GM19023 (cell line): ENCODE results near the gene ITPR1.
"Not testable (repeated sequence)": the region's sequence is repeated elsewhere in the genome, so short reads cannot be mapped to it uniquely, and the experiment has no call there.

Experiments
- ATAC-seq: cut with Tn5 transposase; IDR thresholded peaks from one replicate; pipeline ENCODE4 v1.9.1; 2021; ENCODE audit warnings: mild to moderate bottlenecking, moderate library complexity; ENCODE audit not compliant: unreplicated experiment

The ITPR1 gene

DNA sequence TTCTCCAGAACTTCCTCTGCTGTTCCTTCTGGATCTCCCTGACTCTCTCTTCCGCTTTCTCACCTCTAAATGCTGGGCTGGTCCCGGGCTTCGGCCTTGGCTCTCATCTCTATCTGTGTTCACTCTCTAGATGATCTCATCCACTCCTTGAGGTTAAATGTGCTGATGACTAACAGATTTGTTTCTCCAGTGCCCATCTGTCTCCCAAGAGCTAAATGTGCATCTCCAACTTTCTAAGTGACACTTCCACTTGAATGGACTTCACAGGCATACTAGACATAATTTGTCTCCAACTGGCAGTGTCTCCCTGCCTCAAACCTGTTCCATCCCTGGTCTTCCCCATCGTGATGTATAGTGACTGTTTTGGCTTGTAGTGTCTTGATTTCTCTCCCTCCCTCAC lies 95.3 kb downstream of the ITPR1 start:
- ATAC-seq: no peak

GRCh38 chr3:4589475-4590097 lies 96.4 kb downstream of the ITPR1 start:
- no peak for ATAC-seq

DNA sequence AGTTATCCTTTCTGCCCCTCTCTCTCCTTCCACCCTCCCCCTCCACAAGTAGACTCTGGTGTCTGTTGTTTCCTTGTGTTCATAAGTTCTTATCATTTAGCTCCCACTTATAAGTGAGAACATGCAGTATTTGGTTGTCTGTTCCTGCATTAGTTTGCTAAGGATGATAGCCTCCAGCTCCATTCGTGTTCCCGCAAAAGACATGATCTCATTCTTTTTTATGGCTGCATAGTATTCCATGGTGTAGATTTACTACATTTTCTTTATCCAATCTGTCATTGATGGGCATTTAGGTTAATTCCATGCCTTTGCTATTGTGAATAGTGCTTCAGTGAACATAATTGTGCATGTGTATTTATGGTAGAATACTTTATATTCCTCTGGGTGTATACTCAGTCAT lies 97.7 kb downstream of the ITPR1 start:
- ATAC-seq: not testable (repeated sequence)

- ATAC-seq: no peak
Observed at GRCh38 chr3:4591669-4592068, 98.5 kb downstream of the ITPR1 start.

DNA sequence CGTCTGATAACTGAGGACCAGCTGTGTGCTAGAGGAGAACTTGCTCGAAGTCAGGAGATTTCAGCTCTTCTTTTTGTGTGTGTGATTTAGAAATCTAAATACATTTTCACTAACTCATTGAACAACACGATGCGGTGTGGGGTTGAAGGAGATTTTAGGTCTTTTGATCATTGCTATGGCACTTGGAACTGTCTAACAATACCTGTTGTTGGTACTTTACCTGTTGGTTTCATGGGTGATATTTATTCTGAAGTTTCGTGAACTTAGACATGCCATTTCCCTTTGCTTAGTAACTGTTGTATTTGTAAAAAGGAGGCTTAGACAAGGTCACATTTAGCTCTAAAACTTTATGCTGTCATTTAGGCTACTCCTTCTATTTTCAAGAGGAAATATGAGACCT lies 99.9 kb downstream of the ITPR1 start:
- ATAC-seq: no peak

DNA sequence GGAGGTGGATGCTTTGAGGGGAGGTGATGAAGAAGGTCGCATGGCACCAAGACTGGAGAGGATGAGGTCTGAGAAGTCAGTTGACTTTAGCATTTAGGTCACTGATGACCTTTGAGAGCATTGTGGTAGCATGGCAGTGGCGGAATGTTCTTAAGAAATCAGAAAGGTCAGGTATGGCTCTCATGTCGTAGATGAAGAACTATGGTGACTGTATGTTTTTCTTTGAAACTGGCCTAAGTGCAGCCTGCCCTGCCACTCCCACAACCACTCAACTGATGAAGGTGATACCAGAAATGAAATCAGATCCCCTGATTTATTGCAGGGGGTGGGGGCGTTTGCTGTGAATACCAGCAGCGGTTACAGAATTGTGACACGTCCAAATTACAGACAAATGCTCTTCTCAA lies 102.6 kb downstream of the ITPR1 start:
- ATAC-seq: no peak

DNA sequence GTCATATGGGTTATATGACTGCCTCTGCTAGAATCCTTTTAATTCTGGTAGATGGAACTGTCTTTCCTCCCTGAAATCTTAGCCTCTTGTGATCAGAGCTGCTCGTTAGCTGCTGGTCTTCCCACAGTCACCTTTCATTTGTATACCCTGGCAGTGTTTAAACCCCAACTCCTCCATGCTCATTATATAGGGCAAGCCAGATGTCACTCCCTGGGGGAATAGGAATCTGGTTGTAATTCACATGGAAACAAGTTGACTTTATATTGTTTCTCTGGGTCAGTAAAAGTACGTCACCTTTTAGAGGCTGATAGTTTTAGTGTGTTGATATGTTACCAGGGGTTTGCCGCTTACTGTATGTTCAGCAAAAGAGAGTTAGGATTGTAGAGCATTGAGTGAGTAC lies 103.5 kb downstream of the ITPR1 start:
- no peak for ATAC-seq

- ATAC-seq: no peak
Observed at GRCh38 chr3:4597208-4597985, 104.2 kb downstream of the ITPR1 start.

DNA sequence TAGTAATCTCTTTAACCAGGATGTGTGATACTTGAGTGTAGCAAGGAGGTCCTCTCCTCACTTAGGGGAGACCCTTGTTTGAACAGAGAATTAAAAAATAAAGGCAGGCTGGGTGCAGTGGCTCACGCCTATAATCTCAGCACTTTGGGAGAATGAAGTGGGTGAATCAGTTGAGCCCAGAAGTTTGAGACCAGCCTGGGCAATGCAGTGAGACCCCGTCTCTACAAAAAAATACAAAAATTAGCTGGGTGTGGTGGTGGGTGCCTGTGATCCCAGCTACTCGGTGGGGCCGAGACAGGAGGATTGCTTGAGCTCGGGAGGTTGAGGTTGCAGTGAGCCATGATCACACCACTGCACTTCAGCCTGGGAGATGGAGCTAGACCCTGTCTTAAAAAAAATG lies 105.1 kb downstream of the ITPR1 start:
- ATAC-seq: not testable (repeated sequence)

GRCh38 chr3:4599612-4600011 lies 106.5 kb downstream of the ITPR1 start:
- ATAC-seq: no peak

GRCh38 chr3:4600493-4600892 lies 107.3 kb downstream of the ITPR1 start:
- no peak for ATAC-seq

DNA sequence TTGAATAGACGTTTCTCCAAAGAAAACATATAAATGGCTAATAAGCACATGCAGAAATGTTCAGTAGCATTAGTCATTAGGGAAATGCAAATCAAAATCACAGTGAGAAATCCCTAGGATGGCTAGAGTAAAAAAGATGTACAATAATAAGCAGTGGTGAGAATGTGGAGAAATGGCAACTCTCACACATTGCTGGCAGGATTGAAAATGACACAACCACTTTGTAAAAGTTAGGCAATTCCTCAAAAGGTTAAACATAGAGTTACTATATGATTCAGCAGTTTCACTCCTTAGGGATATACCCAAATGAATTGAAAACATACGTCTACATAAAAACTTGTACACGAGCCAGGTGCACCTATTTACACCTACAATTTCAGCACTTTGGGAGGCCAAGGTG lies 108.7 kb downstream of the ITPR1 start:
- ATAC-seq: no peak

GRCh38 chr3:4604693-4605092 lies 111.5 kb downstream of the ITPR1 start:
- ATAC-seq: no peak

DNA sequence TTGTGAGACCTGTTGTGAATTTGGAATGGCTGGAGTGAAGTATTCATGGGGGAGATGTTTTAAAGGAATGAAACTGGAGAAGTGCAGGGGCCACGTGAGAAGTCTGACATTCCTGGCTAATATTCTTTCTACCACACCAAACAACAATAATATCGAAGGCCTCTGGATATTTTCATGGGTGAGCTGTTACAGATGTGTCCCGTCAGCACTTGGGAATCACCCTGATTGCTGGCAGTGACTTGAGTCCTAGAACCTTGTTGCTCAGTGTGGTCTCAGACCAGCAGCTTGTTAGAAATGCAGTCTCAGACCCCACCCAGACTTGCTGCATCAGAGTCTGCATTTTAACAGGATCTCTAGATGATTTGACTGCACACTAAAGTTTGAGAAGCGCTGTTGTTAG lies 113.8 kb downstream of the ITPR1 start:
- ATAC-seq: no peak

- ATAC-seq: no peak
Observed at GRCh38 chr3:4613366-4613765, 120.2 kb downstream of the ITPR1 start.

DNA sequence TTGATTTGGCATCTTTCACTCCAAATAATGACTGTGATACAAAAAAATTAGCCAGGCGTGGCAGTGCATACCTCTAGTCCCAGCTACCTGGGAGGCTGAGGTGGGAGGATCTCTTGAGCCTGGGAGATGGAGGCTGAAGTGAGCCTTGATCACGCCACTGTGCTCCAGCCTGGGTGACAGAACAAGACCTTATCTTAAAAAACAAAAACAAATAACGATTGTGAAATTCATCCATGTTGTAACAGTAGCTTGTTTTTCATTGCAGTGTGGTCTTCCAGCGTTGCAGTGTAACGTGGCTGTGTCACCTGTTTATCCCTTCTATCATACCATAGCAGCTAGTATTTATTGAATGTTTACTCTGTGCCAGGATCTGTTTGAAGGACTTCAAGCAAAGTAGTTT lies 120.9 kb downstream of the ITPR1 start:
- no peak for ATAC-seq

DNA sequence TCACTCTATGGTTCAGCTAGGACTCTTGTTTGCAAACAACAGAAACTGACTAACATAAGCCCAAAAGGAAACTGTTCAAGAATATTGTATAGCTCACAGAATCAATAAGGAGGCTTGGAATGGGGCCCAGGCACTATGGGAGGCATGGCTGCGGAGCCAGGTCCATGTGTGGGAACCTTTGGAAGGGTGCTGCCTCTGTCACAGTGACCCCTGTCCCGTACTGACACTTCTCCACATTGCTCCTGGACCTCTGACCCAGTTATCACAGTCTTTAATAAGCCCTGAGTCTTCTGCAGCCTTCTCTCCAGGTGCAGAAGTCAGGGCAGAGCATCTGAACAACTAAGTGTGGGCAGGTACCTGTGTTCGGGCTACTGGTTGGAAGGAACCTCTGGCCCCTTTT lies 121.8 kb downstream of the ITPR1 start:
- ATAC-seq: no peak

GRCh38 chr3:4615750-4616149 lies 122.6 kb downstream of the ITPR1 start:
- no peak for ATAC-seq

- ATAC-seq: no peak
Observed at GRCh38 chr3:4623421-4623999, 130.4 kb downstream of the ITPR1 start.

DNA sequence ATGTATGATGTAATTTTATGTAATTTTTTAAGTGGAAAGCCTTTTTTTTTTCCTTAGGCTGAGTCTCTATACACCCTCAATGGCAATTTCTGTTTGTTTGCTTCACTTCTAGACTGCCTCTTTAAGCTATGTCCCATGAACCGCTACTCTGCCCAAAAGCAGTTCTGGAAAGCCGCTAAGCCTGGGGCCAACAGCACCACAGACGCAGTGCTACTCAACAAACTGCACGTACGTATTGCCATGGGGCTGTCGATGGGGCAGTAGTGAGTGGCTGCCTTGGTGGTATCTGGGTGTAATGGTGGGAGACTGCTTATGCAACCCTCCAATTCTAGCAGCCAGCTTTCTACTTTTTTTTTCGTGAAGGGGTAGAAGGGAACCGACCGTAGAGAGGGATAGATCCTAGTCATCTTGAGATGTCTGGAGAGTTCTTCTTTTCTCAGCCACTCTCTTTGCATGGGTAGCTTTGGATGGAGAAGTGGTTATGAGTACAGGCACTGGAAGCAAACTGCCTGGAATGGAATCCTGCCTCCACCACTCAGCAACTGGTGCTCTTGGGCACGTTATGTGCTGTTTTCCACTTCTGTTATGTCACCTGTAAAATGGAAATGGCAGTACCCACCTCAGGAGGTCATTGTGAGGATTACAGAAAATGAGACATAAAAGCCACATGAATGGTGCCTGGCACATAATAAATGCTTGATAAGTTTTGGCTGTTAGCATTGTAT lies 134.7 kb downstream of the ITPR1 start:
- ATAC-seq: no peak

- ATAC-seq: no peak
Observed at GRCh38 chr3:4629095-4630007, 136.2 kb downstream of the ITPR1 start.
